Measurements from ENCODE around the gene GRSF1.

DNA sequence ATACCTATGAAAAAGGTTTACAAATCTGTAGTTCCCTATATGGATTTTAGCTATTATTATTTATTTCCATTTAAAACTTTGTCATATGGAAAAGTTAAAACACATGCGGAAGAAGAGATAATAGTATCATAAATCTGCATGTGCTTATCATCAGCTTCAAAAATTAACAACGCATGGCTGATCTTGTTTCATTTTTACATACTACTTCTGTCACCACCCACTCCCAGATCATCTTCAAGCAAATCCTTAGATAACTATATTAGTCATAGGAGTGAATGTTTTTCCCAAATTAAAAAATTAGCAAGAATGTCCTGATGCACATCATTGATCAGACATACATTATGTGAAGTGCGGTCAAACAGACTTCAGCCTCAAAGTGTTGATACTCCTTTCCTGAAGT is 37.9 kb upstream of the GRSF1 start:
- TF ChIP-seq, protein P1, sequence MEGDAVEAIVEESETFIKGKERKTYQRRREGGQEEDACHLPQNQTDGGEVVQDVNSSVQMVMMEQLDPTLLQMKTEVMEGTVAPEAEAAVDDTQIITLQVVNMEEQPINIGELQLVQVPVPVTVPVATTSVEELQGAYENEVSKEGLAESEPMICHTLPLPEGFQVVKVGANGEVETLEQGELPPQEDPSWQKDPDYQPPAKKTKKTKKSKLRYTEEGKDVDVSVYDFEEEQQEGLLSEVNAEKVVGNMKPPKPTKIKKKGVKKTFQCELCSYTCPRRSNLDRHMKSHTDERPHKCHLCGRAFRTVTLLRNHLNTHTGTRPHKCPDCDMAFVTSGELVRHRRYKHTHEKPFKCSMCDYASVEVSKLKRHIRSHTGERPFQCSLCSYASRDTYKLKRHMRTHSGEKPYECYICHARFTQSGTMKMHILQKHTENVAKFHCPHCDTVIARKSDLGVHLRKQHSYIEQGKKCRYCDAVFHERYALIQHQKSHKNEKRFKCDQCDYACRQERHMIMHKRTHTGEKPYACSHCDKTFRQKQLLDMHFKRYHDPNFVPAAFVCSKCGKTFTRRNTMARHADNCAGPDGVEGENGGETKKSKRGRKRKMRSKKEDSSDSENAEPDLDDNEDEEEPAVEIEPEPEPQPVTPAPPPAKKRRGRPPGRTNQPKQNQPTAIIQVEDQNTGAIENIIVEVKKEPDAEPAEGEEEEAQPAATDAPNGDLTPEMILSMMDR (IDR thresholded peaks at IDR 0.05; ENCODE audit: low read depth, low read length, poor library complexity, severe bottlenecking): no peak
- no peak for TF ChIP-seq EZH2phosphoT487 (IDR thresholded peaks at IDR 0.05; ENCODE audit: borderline replicate concordance, low read length)
